ENCODE results near the gene DOCK2.
"Not testable (repeated sequence)": the region's sequence is repeated elsewhere in the genome, so short reads cannot be mapped to it uniquely, and the experiment has no call there.

DOCK2 gene

DNA sequence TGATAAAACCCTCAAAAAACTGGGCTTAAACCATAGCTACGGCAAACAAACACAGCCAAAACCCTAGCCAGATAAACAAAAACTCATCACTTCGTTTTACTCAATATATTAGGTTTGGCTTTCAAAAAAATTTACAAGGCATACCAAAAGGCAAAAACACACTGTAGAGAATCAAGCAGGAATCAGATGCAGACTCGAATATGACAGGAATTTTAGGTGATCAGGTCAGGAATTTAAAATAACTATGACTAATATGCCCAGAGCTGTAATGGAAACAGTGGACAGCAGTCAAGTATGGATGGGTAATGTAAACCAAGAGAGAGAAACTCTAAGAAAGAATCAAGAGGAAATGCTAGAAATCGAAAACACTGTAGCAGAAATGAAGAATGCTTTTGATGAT is 26.5 kb upstream of the DOCK2 start:
- no peaks in the 10 kb centered on the region for H3K36me3 ChIP-seq (ENCODE audit: control insufficient read depth in 5 of 5, insufficient read depth in 5 of 5, low read length in 5 of 5)
- no peak overlapping the region for H3K27ac ChIP-seq (ENCODE audit: low read depth, low read length)
- H3K9me3 ChIP-seq (ENCODE audit: control insufficient read depth in 5 of 5, low read length in 5 of 5), result peaks cover 0 to 10% (median 8%) of the 10 kb centered on the region in 5 donors
- H3K27me3 ChIP-seq (ENCODE audit: control insufficient read depth in 5 of 5, insufficient read depth in 4 of 5, low read length in 5 of 5), result no peaks in the 10 kb centered on the region
- no peak overlapping the region for H3K9ac ChIP-seq (ENCODE audit: low read length in 5 of 5)
- no peaks in the 10 kb centered on the region for H3K4me1 ChIP-seq (ENCODE audit: control insufficient read depth in 5 of 5, insufficient read depth in 5 of 5, low read length in 5 of 5)
- no peak overlapping the region for H3K4me3 ChIP-seq (ENCODE audit: low read depth in 1 of 5, low read length in 5 of 5)

DNA sequence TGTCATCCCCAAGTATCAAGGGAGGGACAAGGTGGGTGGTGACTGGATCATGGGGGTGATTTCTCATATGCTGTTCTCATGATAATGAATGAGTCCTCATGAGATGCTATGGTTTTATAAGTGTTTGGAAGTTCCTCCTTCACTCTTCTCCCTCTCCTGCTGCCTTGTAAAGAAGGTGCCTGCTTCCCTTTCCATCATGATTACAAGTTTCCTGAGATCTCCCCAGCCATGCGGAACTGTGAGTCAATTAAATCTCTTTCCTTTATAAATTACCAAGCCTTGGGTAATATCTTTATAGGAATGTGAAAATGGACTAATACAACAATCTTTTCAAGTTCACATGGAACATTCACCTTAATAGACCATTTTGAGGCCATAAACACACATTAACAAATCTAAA is 21.5 kb upstream of the DOCK2 start:
- no peak overlapping the region for H3K27ac ChIP-seq (ENCODE audit: low read depth, low read length)
- H3K9me3 ChIP-seq (ENCODE audit: control insufficient read depth in 5 of 5, low read length in 5 of 5), result peaks cover 0 to 7% (median 3%) of the 10 kb centered on the region in 5 donors
- H3K9ac ChIP-seq (ENCODE audit: low read length in 5 of 5), result no peak overlapping the region

DNA sequence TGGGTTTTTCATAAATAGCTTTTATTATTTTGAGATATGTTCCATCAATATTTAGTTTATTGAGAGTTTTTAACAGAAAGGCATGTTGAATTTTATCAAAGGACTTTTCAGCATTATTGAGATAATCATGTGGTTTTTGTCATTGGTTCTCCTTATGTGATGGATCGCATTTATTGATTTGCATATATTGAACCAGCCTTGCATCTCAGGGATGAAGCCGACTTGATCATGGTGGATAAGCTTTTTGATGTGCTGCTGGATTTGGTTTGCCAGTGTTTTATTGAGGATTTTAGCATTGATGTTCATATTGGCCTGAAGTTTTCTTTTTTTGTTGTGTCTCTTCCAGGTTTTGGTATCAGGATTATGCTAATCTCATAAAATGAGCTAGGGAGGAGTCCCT is 12.8 kb upstream of the DOCK2 start:
- not testable (repeated sequence) for H3K9ac ChIP-seq (ENCODE audit: low read length in 5 of 5); H3K27me3 ChIP-seq (ENCODE audit: control insufficient read depth in 5 of 5, insufficient read depth in 4 of 5, low read length in 5 of 5); H3K9me3 ChIP-seq (ENCODE audit: control insufficient read depth in 5 of 5, low read length in 5 of 5); H3K4me3 ChIP-seq (ENCODE audit: low read depth in 1 of 5, low read length in 5 of 5); H3K4me1 ChIP-seq (ENCODE audit: control insufficient read depth in 5 of 5, insufficient read depth in 5 of 5, low read length in 5 of 5); H3K27ac ChIP-seq (ENCODE audit: low read depth, low read length); H3K36me3 ChIP-seq (ENCODE audit: control insufficient read depth in 5 of 5, insufficient read depth in 5 of 5, low read length in 5 of 5)

More for the DNA sequence above, 21.5 kb upstream of the DOCK2 start:
- Histone ChIP-seq H3K4me3 (ENCODE audit: low read depth in 1 of 5, low read length in 5 of 5) (no peak overlapping the region), H3K36me3 (ENCODE audit: control insufficient read depth in 5 of 5, insufficient read depth in 5 of 5, low read length in 5 of 5) (no peaks in the 10 kb centered on the region), H3K4me1 (ENCODE audit: control insufficient read depth in 5 of 5, insufficient read depth in 5 of 5, low read length in 5 of 5) (no peaks in the 10 kb centered on the region), H3K27me3 (ENCODE audit: control insufficient read depth in 5 of 5, insufficient read depth in 4 of 5, low read length in 5 of 5) (no peaks in the 10 kb centered on the region)

DNA sequence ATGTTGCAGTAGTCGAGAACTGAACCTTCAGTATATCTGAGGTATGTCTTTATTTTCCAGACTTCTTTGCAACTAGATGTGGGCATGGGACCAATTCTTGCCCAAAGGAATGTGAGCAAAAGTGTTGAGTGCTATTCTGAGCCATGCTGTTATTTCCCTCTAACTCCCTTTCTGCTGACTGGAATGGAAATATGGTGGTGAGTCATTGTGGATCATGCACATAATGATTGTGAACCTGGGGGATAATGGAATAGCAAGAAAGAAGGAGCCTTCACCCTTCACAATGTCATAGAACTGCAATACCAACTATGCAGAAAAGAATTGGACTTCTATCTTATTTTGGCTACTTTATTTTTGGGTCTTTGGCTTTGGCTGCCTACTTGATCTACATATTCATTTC is 10.3 kb upstream of the DOCK2 start:
- H3K4me3 ChIP-seq (ENCODE audit: low read depth in 1 of 5, low read length in 5 of 5), result no peak overlapping the region
- H3K4me1 ChIP-seq (ENCODE audit: control insufficient read depth in 5 of 5, insufficient read depth in 5 of 5, low read length in 5 of 5), result no peaks in the 10 kb centered on the region
- H3K36me3 ChIP-seq (ENCODE audit: control insufficient read depth in 5 of 5, insufficient read depth in 5 of 5, low read length in 5 of 5), result no peaks in the 10 kb centered on the region
- H3K27me3 ChIP-seq (ENCODE audit: control insufficient read depth in 5 of 5, insufficient read depth in 4 of 5, low read length in 5 of 5), result no peaks in the 10 kb centered on the region
- peaks cover 0 to 3% (median 0%) of the 10 kb centered on the region in 5 donors for H3K9me3 ChIP-seq (ENCODE audit: control insufficient read depth in 5 of 5, low read length in 5 of 5)
- H3K27ac ChIP-seq (ENCODE audit: low read depth, low read length), result no peak overlapping the region
- no peak overlapping the region for H3K9ac ChIP-seq (ENCODE audit: low read length in 5 of 5)

DNA sequence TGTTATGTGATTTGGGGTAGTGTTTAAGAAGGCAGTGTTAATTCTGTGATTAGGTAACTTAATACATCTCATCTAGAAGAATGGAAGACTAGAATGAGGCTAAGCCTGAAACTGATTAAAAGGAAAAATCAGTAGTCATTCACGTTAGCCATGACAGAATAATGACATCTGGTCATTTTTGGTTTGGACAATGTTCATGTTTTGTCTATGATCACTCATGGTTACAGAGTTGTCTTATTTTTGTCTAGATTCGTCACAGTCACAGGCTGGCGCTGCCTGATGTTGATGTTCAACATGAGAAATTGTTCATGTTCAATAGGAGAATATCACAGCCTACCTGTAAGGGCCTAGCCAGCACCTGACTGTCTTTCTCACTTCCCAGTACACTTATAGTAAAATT is 9.5 kb upstream of the DOCK2 start:
- Histone ChIP-seq H3K9me3 (ENCODE audit: control insufficient read depth in 5 of 5, low read length in 5 of 5) (peaks cover 0 to 3% (median 0%) of the 10 kb centered on the region in 5 donors), H3K27me3 (ENCODE audit: control insufficient read depth in 5 of 5, insufficient read depth in 4 of 5, low read length in 5 of 5) (no peaks in the 10 kb centered on the region), H3K4me3 (ENCODE audit: low read depth in 1 of 5, low read length in 5 of 5) (no peak overlapping the region), H3K9ac (ENCODE audit: low read length in 5 of 5) (no peak overlapping the region), H3K36me3 (ENCODE audit: control insufficient read depth in 5 of 5, insufficient read depth in 5 of 5, low read length in 5 of 5) (no peaks in the 10 kb centered on the region), H3K4me1 (ENCODE audit: control insufficient read depth in 5 of 5, insufficient read depth in 5 of 5, low read length in 5 of 5) (no peaks in the 10 kb centered on the region), H3K27ac (ENCODE audit: low read depth, low read length) (no peak overlapping the region)

DNA sequence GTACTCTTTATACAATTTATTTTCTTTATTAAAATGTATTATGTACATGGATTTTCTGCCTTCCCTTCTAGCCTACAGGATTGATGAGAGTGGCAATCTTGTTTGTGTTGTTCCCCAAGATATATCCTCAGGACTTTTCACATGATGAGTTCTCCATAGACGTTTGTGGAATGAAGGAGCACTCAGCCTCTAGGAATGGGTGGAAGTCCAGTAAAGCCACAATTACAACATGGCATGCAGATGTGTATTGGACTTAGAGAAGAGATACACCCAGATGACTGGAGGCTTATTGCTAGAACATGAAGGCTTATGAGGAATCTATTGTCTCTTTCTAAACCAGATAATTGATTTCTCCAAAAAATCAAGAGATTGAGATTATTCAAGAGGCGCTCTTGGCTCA is 8.2 kb upstream of the DOCK2 start:
- Histone ChIP-seq H3K9me3 (ENCODE audit: control insufficient read depth in 5 of 5, low read length in 5 of 5) (no peaks in the 10 kb centered on the region), H3K4me1 (ENCODE audit: control insufficient read depth in 5 of 5, insufficient read depth in 5 of 5, low read length in 5 of 5) (no peaks in the 10 kb centered on the region)

DNA sequence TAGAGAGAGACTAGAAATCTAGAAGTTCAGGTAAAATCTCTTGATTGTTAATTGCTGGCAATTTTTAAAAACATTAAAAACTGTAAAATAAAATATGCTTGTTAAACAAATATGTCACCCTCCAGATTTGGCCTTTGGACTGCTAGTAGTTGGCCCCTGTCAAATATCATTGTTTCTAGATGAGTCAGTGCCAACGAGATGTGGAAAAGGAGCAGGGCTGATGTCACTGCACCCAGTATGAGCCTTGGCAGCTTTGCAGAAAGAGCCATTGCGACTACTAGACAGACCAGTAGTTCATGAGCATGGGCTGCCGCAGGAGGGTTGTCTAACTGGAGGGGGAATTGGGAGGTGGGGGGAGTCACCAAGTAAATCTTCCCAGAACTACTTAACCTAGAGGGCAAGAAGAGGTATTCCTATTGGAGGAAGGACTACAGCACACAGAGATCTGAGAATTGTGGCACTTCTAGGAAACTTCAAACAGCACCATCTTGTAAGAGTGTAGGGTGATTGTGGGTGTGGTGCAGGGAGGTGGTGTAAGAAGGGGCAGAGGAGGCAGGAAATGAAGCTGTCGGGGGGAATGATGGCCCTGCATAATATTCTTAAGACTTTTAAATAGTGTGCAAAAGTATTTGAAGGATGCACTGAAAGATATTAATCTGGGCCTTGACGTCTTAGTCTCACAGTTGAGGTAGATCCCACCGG is 7.1 kb upstream of the DOCK2 start:
- no peak overlapping the region for H3K9ac ChIP-seq (ENCODE audit: low read length in 5 of 5)
- H3K4me3 ChIP-seq (ENCODE audit: low read depth in 1 of 5, low read length in 5 of 5), result no peak overlapping the region
- no peak overlapping the region for H3K27ac ChIP-seq (ENCODE audit: low read depth, low read length)
- H3K27me3 ChIP-seq (ENCODE audit: control insufficient read depth in 5 of 5, insufficient read depth in 4 of 5, low read length in 5 of 5), result no peaks in the 10 kb centered on the region
- no peaks in the 10 kb centered on the region for H3K9me3 ChIP-seq (ENCODE audit: control insufficient read depth in 5 of 5, low read length in 5 of 5)
- no peaks in the 10 kb centered on the region for H3K36me3 ChIP-seq (ENCODE audit: control insufficient read depth in 5 of 5, insufficient read depth in 5 of 5, low read length in 5 of 5)
- H3K4me1 ChIP-seq (ENCODE audit: control insufficient read depth in 5 of 5, insufficient read depth in 5 of 5, low read length in 5 of 5), result no peaks in the 10 kb centered on the region

More for the DNA sequence above, 8.2 kb upstream of the DOCK2 start:
- Histone ChIP-seq H3K4me3 (ENCODE audit: low read depth in 1 of 5, low read length in 5 of 5) (no peak overlapping the region), H3K36me3 (ENCODE audit: control insufficient read depth in 5 of 5, insufficient read depth in 5 of 5, low read length in 5 of 5) (no peaks in the 10 kb centered on the region), H3K27me3 (ENCODE audit: control insufficient read depth in 5 of 5, insufficient read depth in 4 of 5, low read length in 5 of 5) (no peaks in the 10 kb centered on the region), H3K9ac (ENCODE audit: low read length in 5 of 5) (no peak overlapping the region), H3K27ac (ENCODE audit: low read depth, low read length) (no peak overlapping the region)

DNA sequence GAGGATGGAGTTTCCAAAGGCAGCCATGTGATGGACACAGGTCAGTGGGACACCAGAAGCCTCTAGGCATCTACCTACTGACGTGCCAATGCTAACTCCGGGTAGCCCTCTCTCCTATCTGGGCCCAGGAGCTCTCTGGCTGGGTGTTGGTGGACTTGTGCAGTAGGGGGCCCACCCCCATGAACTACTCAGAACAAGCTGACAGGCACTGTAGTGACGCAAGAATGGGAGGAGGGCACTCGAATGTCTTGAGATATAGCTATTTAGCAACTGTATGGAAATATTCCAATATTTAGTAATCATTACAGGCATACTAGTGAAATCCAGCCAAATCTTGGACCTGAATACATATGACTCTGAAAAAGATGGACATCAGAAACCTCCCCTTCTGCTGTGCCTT is 5.7 kb upstream of the DOCK2 start:
- Histone ChIP-seq H3K9me3 (ENCODE audit: control insufficient read depth in 5 of 5, low read length in 5 of 5) (no peaks in the 10 kb centered on the region), H3K27ac (ENCODE audit: low read depth, low read length) (no peak overlapping the region), H3K9ac (ENCODE audit: low read length in 5 of 5) (no peak overlapping the region), H3K36me3 (ENCODE audit: control insufficient read depth in 5 of 5, insufficient read depth in 5 of 5, low read length in 5 of 5) (no peaks in the 10 kb centered on the region), H3K4me1 (ENCODE audit: control insufficient read depth in 5 of 5, insufficient read depth in 5 of 5, low read length in 5 of 5) (peaks cover 0 to 2% (median 0%) of the 10 kb centered on the region in 5 donors), H3K4me3 (ENCODE audit: low read depth in 1 of 5, low read length in 5 of 5) (no peak overlapping the region), H3K27me3 (ENCODE audit: control insufficient read depth in 5 of 5, insufficient read depth in 4 of 5, low read length in 5 of 5) (peaks cover 0 to 4% (median under 1%) of the 10 kb centered on the region in 5 donors)

DNA sequence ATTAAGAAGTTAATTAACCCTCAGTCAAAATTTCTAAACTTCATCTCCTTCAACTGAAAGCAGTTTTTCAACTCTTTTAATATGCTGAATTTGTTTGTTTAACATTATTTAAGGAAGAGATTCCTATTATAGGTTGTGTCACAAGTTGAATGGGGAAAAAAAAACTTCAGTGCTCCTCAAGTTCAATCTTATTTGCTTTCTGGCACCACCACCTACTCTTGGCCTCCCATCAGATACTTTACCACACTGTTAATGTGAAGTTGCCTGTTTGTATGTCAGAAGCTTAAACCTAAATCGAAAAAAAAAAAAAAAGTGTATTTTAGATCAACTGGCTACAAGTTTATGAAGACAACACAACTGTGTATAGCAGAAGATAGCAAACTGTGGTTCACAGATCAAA is 4.1 kb upstream of the DOCK2 start:
- no peaks in the 10 kb centered on the region for H3K36me3 ChIP-seq (ENCODE audit: control insufficient read depth in 5 of 5, insufficient read depth in 5 of 5, low read length in 5 of 5)
- H3K9me3 ChIP-seq (ENCODE audit: control insufficient read depth in 5 of 5, low read length in 5 of 5), result no peaks in the 10 kb centered on the region
- no peak overlapping the region for H3K9ac ChIP-seq (ENCODE audit: low read length in 5 of 5)
- H3K4me1 ChIP-seq (ENCODE audit: control insufficient read depth in 5 of 5, insufficient read depth in 5 of 5, low read length in 5 of 5), result peaks cover 0 to 12% (median 4%) of the 10 kb centered on the region in 5 donors
- H3K27ac ChIP-seq (ENCODE audit: low read depth, low read length), result no peak overlapping the region
- no peak overlapping the region for H3K4me3 ChIP-seq (ENCODE audit: low read depth in 1 of 5, low read length in 5 of 5)
- H3K27me3 ChIP-seq (ENCODE audit: control insufficient read depth in 5 of 5, insufficient read depth in 4 of 5, low read length in 5 of 5), result peaks cover 8 to 14% (median 11%) of the 10 kb centered on the region in 5 donors

DNA sequence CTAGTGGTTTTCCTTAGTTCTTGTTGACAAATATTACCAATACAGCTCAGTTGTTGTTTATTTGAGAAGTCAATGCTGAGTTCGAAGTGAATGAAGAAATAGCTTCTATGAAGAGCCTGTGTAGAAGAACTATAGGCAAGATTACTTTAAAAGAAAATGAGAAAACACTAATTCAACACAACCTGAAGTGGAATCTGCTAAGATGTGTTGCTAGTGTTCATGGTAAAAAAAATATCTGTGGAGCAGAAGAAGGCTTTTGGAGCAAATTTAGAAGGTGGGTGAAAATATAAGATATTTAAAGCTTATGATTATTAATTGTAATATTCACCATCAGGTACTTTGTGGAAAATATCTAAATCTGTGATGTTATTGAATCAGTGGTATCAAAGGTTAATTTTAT is 2.5 kb upstream of the DOCK2 start:
- no peaks in the 10 kb centered on the region for H3K36me3 ChIP-seq (ENCODE audit: control insufficient read depth in 5 of 5, insufficient read depth in 5 of 5, low read length in 5 of 5)
- H3K27me3 ChIP-seq (ENCODE audit: control insufficient read depth in 5 of 5, insufficient read depth in 4 of 5, low read length in 5 of 5), result peaks cover 8 to 18% (median 11%) of the 10 kb centered on the region in 5 donors
- H3K9ac ChIP-seq (ENCODE audit: low read length in 5 of 5), result no peak overlapping the region
- H3K9me3 ChIP-seq (ENCODE audit: control insufficient read depth in 5 of 5, low read length in 5 of 5), result peaks cover 6 to 9% (median 7%) of the 10 kb centered on the region in 5 donors
- no peak overlapping the region for H3K27ac ChIP-seq (ENCODE audit: low read depth, low read length)
- H3K4me1 ChIP-seq (ENCODE audit: control insufficient read depth in 5 of 5, insufficient read depth in 5 of 5, low read length in 5 of 5), result peaks cover 0 to 12% (median 4%) of the 10 kb centered on the region in 5 donors
- no peak overlapping the region for H3K4me3 ChIP-seq (ENCODE audit: low read depth in 1 of 5, low read length in 5 of 5)

Data from subcutaneous abdominal adipose tissue (tissue), 5 donors.